ENCODE measurements around the gene SDHA.
"Not testable (repeated sequence)": the region's sequence is repeated elsewhere in the genome, so short reads cannot be mapped to it uniquely, and the experiment has no call there.

Gene SDHA

GRCh38 chr5:207599-207998, 10.5 kb upstream of the SDHA start:
- no peak overlapping the region for H3K4me3 ChIP-seq (ENCODE audit: control insufficient read depth, low read depth, low read length)
- no peak for TF ChIP-seq CTCF (IDR thresholded peaks at IDR 0.05; ENCODE audit: control insufficient read depth, insufficient read depth, low read depth, low read length, missing control alignments)
- DNase-seq (ENCODE audit: low read depth) = no peak

GRCh38 chr5:208449-209114, 9.5 kb upstream of the SDHA start:
- H3K4me3 ChIP-seq (ENCODE audit: control insufficient read depth, low read depth, low read length) = no peak overlapping the region
- TF ChIP-seq CTCF (IDR thresholded peaks at IDR 0.05; ENCODE audit: control insufficient read depth, insufficient read depth, low read depth, low read length, missing control alignments) = no peak
- no peak for DNase-seq (ENCODE audit: low read depth)

- no peak for TF ChIP-seq CTCF (IDR thresholded peaks at IDR 0.05; ENCODE audit: control insufficient read depth, insufficient read depth, low read depth, low read length, missing control alignments)
- DNase-seq (ENCODE audit: low read depth) = no peak
- H3K4me3 ChIP-seq (ENCODE audit: control insufficient read depth, low read depth, low read length) = no peak overlapping the region
These were observed 4.2 kb upstream of the SDHA start for GRCh38 chr5:213803-214395.

GRCh38 chr5:215256-215655, 2.9 kb upstream of the SDHA start:
- H3K4me3 ChIP-seq (ENCODE audit: control insufficient read depth, low read depth, low read length); DNase-seq (ENCODE audit: low read depth): not testable (repeated sequence)

GRCh38 chr5:216076-216475, 2.0 kb upstream of the SDHA start:
- not testable (repeated sequence) for H3K4me3 ChIP-seq (ENCODE audit: control insufficient read depth, low read depth, low read length); DNase-seq (ENCODE audit: low read depth)

GRCh38 chr5:218457-219291, 554 bp downstream of the SDHA start:
- DNase-seq (ENCODE audit: low read depth) = no peak
- peak overlapping the region; percentile 82 for H3K4me3 ChIP-seq (ENCODE audit: control insufficient read depth, low read depth, low read length)
- TF ChIP-seq CTCF (IDR thresholded peaks at IDR 0.05; ENCODE audit: control insufficient read depth, insufficient read depth, low read depth, low read length, missing control alignments) = no peak

GRCh38 chr5:219460-219863, 1.3 kb downstream of the SDHA start:
- no peak for DNase-seq (ENCODE audit: low read depth)
- H3K4me3 ChIP-seq (ENCODE audit: control insufficient read depth, low read depth, low read length) = peak overlapping the region; percentile 82
- no peak for TF ChIP-seq CTCF (IDR thresholded peaks at IDR 0.05; ENCODE audit: control insufficient read depth, insufficient read depth, low read depth, low read length, missing control alignments)

Data from AG09309 (cell line).